NCI-H446 (cell line): ENCODE data around the gene GTF2H2.
"Not testable (repeated sequence)": the region's sequence is repeated elsewhere in the genome, so short reads cannot be mapped to it uniquely, and the experiment has no call there.

Source experiments
- DNase-seq, 2 experiments: peaks; one replicate each; lab custom pipeline; 2025; lab: John Stamatoyannopoulos, UW

Gene GTF2H2

DNA sequence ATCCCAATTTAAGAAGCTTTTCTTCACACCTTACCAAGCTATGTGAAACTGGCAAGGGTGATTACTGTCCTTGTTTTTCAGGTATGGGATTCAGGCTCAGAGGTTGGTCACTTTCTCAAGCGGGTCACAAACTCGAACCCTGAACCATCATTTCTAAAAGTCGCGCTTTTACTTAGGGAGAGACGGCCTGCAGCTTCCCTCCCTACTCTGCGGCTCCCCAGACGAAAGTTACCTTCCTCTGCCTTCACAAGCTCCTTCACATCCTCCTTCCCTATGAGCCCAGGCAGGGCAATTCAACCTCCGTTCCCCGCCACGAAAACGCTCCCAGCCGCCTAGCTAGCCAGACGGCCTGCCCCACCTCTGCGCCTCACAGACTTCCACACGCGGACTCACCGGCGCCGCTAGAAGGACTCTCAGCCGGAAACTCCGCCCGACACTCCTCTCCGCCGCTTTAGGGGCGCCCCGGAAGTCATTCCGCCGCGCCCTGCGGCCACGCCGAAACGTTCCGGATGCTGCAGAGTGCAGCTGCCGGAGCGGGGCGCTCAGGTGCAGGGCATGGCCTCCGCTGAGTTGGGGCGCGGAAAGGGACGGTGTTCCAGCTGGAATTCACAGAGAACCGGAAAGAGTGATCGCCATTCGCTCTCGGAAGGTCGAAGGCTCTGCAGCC is at the start of gene GTF2H2:
Gene GTF2H2, minus strand, starts transcription at position 415 of the 667 bp plus-strand sequence. CDS start 4,913 bp downstream, outside the sequence.
- DNase-seq: not testable (repeated sequence)

DNA sequence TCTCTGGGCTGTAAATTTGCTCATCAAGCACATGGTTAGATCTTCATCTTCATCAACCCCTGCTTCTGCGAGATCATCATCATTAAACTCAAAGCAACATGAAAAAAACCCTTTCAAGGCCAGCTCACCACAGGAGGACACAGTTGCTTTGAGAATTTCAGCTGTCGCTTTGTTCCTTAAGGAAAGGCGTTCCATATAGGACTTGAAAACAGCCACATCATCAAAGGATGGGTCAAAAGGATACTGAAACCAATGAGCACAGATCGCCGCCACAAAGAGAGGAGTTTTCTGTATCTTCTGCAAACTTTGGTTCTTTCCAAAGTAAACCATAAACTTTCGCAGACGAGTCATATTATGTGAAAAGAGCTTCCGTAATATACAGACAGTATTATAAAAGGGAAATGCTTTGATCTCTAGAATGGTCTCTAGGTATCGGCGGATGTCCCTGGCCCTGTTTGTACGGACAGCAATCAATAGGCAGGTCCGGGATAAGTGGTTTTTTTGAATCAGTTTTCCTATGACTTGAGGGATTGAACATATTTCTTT is 42.3 kb upstream of the GTF2H2 start:
- DNase-seq: not testable (repeated sequence)

DNA sequence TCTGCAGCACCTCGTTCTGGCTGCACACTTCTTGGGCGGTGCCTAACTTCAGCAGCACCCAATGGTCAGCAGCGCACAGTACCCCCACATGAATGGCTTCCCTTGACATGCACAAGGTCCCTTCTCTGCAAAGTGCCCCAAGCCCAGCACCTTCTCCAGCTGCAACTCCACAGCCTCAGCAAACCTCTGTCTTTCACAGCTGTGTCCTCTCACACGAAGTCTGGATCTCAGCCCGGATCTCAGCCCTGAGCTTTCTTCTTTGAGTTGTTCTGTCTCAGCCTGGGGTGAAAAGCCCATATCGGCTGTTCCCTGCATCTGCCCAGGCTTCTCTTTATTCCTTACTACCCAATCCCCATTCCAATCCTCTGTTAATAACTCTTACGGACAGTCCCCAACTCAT is 32.5 kb upstream of the GTF2H2 start:
- DNase-seq: not testable (repeated sequence)

DNA sequence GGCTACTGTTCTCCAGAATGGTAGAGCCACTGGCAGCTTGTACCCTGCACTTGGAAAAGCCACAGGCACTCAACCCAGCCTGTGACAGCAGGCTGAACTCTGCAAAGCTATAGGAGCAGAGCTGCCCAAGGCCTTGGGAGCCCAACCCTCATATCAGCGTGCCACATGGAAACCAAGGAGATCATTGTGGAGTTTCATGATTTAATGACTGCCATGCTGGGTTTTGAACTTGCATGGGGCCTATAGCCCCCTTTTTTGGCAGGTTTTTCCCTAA is 30.4 kb upstream of the GTF2H2 start:
- not testable (repeated sequence) for DNase-seq

DNA sequence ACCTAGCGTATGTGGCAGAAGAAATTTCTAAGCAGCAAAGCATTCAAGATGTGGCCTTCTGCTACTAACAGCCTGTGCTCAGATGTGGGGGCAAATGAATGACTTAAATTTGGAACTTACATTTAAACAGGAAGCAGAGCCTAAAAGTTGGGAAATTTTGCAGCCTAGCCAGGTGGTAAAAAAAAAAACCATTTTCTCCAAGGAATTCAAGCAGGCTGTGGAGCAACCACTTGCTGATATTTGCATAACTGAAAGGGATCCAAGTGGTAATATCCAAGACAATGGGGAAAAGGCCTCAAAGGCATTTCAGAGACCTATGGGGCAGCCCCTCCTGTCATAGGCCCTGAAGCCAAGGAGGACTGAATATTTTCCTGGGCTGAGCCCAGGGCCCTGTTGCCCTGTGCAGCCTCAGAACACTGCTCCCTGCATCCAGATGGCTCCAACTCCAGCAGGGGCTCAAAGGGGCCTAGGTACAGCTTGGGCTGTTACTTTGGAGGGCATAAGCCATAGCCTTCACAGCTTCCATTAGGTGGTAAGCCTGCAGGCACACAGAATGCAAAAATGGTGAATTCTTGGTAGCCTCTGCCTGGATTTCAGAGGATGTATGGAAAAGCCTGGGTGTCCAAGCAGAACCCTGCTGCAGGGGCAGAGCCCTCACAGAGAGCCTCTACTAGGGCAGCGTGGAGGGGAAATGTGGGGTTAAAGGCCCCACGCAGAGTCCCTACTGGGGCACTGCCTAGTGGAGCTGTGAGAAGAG is 29.9 kb upstream of the GTF2H2 start:
- not testable (repeated sequence) for DNase-seq

DNA sequence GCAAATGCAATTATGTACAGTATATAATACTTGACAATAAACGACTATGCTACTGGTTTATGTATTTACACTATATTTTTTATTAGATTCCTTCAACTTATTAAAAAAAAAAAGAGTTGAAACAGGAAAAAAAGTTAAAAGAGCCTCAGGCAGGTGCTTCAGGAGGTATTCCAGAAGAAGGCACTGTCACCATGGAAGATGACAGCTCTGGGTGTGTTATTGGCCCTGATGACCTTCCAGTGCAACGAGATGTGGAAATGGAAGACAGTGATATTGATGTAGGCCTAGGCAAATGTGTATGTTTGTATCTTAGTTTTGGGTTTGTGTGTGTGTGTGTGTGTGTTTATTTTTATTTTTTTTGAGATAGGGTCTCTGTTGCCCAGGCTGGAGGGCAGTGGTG is 22.3 kb upstream of the GTF2H2 start:
- DNase-seq: not testable (repeated sequence)

DNA sequence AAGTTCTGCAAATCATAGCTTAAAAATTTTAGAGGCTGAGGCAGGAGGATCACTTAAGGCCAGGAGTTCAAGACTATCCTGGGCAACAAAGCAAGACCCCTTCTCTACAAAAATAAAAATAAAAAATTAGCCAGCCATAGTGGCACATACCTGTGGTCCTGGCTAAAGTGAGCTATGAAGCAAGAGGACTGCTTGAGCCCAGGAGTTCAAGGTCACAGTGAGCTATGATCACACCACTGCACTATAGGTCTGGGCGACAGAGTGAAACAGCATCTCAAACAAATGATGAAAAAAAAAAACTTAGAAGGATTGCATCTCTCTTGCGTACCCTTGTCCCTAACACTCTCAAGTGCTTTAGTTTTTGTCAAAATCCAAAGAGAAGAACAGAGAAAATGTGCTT is 21.3 kb upstream of the GTF2H2 start:
- DNase-seq: not testable (repeated sequence)

DNA sequence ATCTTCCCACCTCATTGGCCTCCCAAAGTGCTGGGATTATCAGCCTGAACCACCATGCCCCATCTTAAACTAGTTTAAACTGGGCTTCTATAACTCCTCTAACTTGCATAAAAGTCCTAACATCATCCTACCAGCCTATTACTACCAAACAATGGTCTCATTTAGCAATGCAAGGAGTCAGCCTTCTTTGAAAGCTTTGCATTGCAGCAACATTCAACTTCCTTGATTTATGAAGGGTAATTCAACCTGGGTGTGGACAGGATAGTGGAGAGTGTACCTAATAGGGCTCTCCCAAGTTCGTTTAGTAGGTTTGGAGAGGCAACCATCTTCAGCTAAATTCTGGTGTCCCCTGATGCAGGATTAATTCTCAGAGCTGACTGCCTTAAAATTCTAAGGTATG is 18.7 kb upstream of the GTF2H2 start:
- not testable (repeated sequence) for DNase-seq

DNA sequence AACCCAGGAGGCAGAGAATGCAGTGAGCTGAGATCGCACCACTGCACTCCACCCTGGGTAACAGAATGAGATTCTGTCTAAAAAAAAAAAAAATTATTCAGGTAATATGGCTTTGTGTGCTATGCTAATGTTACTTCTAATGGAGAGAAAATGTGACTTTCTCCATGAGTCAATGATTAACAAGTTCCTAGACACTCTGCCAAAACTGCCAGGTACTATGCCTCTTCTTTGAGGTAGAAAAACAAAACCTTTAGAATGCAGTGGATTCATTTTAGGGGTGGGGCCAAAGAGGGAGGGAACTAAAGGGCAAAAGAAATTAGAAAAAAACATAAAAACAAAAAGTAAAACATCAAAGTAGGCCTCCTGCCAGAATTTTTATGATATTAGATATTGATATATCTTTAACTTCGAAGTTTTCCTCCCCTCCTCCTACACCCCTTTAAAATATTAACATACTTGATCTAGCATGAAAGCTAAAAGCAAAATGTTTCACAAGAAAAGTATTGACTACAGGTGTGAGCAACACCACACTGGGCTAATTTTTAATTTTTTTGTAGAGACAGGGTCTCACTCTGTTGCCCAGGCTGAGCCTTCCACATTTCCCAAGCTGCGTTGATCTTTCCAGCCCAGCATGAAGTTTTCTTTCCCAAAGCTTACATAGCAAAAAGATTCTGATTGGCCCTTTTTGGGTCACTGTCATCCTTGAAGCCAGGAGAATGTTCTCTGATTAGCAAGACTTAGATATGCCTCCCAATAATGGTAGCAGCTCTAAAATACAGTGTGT is 17.0 kb upstream of the GTF2H2 start:
- not testable (repeated sequence) for DNase-seq

DNA sequence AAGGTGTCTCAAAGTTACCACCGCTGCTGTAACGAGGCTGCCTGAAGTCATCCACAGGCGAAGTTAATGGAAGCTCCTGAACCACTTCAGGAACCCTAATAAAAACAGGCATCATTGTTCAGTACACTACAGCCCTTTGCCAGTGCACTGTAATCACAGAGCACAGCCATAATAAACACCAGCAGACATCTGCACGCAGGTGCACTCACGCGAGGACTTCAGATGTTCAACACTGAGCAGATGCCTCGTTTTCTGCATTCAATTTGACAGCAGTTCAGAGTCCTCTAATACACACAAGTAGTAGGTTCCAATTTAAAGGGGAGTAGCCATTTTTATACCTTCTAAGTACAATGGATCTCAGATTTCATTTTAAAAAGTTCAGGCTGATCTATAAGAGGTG is 15.4 kb upstream of the GTF2H2 start:
- not testable (repeated sequence) for DNase-seq

DNA sequence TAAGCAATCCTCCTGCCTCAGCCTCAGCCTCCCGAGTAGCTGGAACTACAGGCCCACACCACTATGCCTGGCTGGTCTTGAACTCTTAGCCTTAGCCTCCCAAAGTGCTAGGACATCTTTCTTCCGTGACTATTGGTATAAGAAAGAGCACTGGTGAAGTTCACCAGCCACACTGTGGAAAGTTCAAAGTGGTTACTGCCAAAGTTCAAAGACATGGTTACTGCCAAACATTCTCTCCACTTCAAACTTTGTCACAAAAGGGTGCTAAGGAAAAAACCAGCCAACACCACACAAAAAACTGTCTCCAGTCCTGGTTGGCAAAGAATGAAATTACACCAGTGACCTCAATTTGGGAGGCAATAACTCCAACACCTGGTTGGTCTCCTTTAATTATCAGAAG is 14.9 kb upstream of the GTF2H2 start:
- not testable (repeated sequence) for DNase-seq

DNA sequence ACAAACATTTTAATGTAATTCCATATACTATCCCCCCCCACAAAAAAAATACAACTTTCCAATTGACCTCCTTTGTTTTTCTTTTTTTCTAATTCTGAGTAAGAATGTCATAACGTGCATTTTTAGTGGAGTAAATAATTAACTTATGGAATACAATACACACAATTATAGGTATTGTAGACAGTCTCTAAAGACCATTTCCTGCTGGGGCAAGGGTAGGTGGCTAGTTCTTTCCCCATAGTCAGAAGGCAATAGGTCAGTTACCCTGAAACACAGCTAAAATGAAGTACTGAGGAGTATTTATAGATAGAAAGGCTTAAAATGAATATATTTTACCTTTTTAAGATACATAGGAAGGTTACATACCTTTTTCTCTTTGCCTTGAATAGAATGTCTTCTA is 6.2 kb downstream of the GTF2H2 start:
- not testable (repeated sequence) for DNase-seq

DNA sequence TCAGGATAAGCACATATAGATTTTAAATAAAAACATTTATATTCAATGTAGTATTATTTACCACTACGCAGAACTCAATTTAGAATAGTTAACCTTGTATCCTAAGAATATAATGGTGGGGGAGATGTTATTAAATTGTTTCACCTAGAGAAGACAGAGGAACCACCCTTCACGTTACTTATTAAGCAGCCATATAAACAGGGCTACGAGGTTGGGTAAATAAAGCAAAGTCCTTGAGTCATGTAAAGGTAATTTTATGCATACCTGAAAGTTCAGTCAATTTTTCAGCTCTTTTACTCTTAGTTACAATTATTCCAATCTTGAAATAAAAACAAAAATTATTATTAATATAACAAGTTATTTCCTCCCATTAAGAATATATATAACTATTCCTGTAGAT is 8.1 kb downstream of the GTF2H2 start:
- not testable (repeated sequence) for DNase-seq

DNA sequence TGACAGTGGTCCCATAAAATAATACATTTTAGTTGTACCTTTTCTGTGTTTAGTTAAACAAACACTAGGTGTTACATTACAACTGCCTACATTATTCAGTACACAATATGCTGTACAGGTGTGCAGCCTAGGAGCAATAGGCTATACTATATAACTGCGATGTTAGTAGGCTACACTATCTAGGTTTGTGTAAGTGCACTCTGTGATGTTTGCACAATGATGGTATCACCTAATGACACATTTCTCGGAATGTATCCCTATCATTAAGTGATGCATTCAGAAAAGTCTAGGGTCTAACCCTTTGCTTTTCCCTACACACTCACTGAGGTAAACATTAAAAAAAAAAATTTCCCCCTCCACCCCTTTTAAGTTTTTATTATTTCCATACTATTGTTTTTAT is 22.7 kb downstream of the GTF2H2 start:
- not testable (repeated sequence) for DNase-seq

DNA sequence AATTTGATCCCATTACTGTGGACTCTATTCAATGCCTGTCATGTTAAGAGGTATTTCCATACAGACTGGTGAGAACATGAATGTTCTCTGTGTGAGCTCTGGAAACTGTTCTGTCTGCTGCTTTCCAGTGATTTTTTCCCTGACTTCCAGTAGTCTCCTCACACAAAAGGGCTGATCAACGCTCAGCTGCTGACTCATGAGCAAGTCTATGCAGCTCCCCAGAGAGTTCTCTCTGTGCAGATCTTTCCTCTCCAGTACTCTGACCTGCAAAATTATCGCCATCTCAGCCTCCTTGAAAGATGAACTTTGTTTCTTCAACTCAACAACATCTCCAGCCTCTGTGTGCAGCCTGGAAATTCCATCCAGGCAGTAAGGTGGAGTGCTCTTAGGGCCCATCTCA is 23.3 kb downstream of the GTF2H2 start:
- not testable (repeated sequence) for DNase-seq

DNA sequence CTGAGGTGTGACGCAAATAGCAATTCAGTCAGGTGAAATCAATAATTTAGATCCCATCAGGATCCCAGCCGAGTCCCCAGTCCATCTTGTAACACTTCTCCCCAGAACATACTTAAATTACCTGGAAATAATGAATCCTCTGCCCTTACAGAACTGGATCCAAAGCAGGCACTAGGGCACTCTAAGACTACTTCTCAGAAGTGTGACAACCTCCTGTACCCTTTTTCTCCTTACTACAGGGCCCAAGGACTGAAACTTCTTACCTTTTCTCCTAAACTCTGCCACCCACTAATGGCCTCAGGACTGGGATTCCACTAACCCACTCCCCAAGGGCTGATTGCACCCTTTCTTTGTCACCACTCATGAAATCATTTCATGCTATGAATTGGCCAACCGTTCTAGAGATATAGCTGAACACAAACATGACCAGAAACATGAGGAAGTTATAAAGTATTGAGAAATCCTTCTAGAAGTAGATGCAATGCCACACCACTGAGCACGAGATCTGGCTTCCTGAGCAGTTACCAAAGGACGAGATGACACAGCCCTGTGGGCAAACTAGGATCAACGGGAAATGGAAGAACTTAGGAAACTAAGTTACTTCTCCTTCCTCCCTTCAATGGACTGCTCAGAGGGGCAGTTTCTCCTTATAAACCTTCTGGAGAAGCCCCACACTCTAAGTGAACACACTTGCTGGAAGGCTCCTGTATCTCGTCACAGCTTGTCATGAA is 36.3 kb downstream of the GTF2H2 start:
- DNase-seq: not testable (repeated sequence)

DNA sequence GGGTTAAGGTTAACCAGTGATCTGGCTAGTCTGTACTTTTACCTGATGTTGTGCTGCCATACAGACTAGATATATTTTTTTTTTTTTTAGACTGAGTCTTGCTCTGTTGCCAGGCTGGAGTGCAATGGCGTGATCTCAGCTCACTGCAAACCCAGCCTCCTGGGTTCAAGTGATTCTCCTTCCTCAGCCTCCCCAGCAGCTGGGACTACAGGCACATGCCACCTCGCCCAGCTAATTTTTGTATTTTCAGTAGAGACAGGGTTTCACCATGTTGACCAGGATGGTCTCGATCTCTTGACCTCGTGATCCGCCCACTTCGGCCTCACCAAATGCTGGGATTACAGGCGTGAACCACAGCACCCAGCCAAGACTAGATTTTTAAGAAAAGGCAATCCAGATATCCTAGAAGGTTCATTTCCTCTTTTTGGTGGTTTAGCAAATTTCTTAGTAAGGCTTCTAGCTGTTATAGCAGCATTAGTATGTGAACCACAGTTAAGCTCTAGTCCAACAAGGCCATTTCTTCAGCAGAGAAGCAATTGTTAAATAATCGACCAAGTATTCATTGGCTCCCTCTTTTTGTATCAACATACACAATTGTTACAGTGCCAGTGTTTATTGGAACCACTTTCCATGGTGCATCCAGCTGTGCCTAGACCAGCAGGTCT is 42.1 kb downstream of the GTF2H2 start, which contains the start of gene NAIP:
Gene NAIP, minus strand, starts transcription at position 51 of the 665 bp plus-strand sequence. CDS start 12,424 bp downstream, outside the sequence.
- not testable (repeated sequence) for DNase-seq

DNA sequence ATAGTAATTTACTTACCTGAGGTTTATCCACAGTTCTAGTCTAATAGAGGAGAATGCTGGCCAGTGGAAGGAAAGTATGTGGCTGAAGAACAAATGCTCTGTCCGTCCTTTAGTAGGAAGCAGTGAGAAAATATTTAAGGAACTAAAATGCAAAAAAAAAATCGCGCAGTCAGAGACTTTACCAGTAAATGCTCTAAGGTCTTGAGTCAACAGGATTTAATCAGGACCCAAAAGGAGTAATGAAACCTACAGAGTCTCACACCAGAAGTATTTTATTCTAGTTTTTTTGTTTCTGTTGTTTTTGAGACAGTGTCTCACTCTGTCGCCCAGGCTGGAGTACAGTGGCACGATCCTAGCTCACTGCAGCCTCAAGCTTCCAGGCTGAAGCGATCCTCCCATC is 46.8 kb downstream of the GTF2H2 start:
- DNase-seq: not testable (repeated sequence)

DNA sequence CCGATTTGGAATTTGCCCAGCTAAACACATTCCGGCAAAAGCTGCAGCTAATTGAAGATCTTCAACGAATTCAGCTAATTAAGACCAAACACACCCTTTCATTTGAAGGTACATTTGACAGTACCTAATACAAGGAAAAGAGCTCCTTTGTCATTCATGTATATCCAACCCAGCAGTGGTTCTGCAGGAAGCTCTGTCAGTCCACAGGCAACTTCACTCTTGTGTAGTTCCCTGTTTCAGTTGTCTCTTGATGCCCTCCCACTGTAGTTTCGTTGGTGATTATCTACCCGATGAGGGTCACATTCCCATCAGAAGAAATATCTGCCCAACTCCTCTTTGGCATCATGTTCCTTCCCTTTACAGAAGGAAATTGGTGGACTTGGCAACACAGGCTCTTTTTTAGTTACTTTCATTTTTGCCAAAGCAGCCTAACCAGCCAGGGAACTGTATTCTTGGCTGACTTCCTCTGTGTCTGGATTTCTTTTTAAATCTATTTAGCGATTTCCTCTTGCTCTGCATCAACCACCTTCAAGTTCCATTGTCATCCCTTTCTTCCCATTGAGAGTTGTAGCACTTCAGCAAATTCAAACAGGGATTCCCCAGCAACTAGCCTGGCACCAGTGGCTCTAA is 49.0 kb downstream of the GTF2H2 start:
- DNase-seq: not testable (repeated sequence)

DNA sequence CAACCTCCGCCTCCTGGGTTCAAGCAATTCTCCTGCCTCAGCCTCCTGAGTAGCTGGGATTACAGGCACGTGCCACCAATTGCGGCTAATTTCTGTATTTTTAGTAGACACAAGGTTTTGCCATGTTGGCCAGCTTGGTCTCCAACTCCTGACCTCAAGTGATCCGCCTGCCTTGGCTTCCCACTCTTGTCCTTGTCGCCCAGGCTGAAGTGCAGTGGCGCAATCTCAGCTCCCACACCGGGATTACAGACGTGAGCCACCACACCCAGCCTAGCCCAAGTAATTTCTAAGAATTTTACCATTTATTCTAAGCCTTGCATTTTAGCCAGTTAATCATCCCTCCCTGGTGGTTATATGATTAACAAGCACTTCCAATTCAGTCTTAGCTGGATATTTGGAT is 53.3 kb downstream of the GTF2H2 start:
- no peak for DNase-seq

DNA sequence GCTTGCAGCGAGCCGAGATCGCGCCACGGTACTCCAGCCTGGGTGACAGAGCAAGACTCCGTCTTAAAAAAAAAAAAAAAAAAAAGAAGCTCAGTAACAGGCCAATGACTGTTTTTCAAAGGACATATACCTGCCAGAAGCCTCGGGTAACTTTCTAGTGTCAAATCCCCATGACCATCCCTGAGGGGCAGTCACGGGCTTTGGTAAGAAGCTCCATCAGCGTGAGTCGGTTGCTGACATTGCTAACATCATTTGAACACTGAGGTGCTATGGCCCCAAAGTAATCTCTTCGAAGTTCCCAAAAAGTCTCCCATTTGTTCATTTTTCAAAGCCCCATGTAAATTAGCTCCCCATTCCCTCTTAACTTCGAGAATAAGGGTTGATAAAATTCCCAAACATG is 53.9 kb downstream of the GTF2H2 start:
- DNase-seq: no peak
